NCI-H226 (cell line): ENCODE measurements around the gene KLHL5.
"Not testable (repeated sequence)": the region's sequence is repeated elsewhere in the genome, so short reads cannot be mapped to it uniquely, and the experiment has no call there.

Source experiments
- DNase-seq: peaks from one replicate; pipeline ENCODE4 v3.0.0-alpha.2; 2015

KLHL5 gene, protein sequence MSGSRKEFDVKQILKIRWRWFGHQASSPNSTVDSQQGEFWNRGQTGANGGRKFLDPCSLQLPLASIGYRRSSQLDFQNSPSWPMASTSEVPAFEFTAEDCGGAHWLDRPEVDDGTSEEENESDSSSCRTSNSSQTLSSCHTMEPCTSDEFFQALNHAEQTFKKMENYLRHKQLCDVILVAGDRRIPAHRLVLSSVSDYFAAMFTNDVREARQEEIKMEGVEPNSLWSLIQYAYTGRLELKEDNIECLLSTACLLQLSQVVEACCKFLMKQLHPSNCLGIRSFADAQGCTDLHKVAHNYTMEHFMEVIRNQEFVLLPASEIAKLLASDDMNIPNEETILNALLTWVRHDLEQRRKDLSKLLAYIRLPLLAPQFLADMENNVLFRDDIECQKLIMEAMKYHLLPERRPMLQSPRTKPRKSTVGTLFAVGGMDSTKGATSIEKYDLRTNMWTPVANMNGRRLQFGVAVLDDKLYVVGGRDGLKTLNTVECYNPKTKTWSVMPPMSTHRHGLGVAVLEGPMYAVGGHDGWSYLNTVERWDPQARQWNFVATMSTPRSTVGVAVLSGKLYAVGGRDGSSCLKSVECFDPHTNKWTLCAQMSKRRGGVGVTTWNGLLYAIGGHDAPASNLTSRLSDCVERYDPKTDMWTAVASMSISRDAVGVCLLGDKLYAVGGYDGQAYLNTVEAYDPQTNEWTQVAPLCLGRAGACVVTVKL

DNA sequence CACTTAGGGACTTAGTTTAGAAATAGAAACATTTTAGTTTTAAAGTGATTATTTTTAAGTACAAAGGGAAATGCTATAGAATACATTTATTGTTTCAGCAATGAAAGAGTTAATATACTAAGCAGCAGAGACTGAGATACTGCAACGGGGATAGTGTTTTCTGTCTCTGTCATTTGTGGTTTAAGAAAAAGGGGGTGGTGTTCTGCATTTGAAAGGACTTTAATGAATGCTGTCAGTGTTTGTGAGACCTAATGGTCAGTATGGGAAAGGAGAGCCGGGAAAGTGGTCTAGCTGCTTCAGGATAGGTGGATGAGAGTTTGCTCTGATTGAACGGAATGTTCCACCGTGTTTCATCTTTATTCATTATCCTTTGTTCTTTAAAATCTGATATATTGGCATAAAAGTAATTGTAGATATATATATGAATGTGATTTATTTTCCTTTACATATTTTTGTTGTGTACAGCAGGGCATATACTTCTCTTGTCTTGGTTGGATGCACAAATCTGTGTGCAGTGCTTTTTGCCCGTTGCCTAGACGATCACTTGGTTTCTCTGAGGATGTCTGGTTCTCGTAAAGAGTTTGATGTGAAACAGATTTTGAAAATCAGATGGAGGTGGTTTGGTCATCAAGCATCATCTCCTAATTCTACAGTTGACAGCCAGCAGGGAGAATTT lies at the start of gene KLHL5:
Gene KLHL5, plus strand, starts transcription at position 139 of the 676 bp plus-strand sequence. Its CDS starts 421 bp downstream, at position 560.
- DNase-seq = no peak

DNA sequence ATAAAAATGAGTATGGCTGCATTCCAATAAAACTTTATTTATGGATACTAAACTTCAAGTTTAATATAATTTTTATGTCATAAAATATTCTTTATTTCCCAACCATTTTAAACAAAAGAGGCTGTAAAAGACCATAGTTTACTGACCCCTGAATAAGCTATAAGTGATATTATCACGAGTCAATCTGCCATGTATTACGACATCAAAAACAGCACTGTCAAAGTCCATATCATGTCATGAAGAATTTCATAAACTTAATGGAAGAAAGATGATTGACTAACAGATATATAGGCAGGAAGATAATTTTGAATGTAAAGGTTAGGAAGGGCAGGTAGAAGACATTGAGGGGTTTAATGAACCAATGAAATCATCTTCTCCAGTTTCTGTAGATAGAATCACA lies 48.0 kb upstream of the KLHL5 start:
- DNase-seq = no peak

DNA sequence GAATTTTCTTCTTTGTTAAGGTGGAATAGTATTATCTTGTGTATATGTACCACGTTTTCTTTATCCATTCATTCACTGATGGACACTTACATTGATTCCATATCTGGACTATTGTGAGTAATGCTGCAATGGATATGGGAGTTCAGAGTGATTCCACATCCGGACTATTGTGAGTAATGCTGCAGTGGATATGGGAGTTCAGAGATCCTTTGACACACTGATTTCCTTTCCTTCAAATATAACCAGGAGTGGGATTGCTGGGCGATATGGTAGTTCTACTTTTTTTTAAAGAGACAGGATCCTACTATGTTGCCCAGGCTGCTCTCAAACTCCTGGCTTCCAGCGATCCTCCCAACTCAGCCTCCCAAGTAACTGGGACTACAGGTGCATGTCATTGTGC lies 41.9 kb upstream of the KLHL5 start:
- no peak for DNase-seq

DNA sequence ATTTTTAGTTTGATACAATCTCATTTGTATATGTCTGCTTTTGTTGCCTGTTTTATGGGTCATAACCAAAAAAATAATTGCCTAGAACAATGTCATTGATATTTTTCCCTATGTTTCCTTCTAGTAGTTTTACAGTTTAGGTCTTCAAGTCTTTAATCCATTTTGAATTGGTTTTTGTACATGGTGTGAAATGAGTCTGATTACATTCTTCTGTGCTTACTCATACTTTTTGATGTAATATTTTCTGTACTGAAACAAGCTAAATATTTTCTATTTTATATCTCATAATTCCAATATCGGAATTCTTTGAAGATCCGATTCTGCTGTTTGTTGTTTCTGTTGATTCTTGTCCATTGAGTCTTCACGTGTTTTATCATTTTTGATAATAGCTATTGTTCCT lies 40.4 kb upstream of the KLHL5 start:
- DNase-seq = no peak

DNA sequence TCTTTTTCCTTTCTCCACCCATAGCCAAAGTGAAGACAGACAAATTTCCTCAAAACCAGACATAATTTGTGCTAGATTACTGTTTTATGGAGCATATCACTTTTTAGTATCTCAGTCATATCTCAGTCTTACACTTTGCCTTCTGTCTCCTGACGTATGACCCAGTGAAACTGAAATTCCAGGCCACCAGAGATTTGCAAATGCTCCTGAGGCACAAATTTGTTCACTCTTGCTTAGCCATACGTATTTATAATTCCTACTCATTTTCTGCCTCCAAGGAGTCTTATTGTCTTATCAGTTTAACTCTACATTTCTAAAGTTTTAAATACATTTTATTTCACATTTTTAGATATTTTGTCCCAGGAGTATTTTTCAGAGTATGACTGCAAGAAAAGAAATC lies 39.8 kb upstream of the KLHL5 start:
- DNase-seq = no peak

DNA sequence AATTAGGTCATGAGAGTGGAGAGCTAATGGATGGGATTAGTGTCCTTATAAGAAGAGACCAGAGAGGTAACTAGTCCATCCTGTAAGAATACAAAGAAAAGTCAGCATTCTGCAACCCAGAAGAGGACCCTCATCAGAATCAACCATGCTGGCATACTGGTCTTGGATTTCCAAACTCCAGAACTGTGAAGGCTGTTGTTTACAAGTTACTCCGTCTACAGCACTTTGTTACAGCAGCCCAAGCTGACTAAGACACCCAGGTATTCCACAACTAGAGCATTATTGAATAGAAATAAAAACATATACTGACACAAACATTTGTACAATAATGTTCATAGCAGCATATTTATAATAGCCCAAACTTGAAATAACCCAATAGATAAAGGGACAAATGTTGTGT lies 39.0 kb upstream of the KLHL5 start:
- DNase-seq = no peak

DNA sequence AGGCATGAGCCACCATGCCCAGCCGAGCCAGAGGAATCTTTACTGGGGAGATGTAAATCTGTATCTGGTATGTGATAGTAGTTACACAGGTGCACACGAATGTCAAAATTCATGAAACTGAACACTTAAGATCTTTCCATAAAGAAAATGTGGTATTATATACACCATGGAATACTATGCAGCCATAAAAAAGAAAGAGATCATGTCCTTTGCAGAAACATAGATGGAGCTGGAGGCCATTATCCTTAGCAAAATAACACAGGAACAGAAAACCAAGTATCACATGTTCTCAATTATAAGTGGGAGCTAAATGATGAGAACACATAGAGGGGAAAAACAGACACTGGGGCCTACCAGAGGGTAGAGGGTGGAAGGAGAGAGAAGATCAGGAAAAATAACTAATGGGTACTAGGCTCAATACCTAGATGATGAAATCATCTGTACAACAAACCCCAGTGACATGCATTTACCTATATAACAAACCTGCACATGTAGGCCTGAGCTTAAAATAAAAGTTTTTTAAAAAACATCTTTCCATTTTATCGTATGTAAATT lies 37.6 kb upstream of the KLHL5 start:
- DNase-seq = no peak

DNA sequence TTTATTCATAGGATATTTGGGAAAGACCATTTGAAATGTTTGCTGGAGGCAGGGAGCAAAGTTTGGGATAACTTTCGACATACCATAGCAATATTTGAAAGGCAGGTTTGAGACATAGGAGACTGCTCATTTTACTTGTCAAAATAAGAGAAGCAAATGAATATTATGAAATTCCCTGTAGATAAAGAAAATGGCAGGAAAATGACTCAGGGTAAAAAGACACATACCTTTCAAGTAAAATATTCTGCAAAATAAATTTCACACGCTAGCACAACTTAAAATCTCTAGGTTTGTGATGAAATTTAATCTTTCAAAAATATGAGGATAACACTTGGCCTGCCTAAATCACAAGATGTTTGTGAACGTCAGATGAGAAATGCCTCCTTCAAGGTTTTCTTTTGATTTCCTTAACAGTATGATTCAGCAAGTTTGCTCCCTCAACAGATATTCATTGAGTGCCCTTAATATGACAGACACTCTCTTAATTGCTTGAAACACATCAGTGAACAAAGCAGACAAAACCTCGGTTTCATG lies 36.4 kb upstream of the KLHL5 start:
- peak; percentile 74 for DNase-seq

DNA sequence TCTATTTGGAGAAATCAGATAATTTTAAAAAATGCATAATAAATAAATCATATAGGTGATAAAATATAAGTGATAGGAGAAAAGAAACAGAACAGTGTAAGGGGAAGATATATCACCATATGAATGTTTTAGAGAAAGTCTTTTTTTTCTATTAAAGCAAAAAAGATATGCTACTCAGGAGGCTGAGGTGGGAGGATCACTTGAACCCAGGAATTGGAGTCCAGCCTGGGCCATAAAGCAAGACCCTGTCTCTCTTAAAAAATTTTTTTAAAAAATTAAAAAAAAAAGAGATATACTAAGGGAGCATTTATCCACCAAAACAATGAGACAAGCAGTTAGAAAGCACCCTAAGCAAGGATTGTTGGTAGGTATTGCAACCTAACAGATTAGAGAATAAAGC lies 35.9 kb upstream of the KLHL5 start:
- DNase-seq = no peak

DNA sequence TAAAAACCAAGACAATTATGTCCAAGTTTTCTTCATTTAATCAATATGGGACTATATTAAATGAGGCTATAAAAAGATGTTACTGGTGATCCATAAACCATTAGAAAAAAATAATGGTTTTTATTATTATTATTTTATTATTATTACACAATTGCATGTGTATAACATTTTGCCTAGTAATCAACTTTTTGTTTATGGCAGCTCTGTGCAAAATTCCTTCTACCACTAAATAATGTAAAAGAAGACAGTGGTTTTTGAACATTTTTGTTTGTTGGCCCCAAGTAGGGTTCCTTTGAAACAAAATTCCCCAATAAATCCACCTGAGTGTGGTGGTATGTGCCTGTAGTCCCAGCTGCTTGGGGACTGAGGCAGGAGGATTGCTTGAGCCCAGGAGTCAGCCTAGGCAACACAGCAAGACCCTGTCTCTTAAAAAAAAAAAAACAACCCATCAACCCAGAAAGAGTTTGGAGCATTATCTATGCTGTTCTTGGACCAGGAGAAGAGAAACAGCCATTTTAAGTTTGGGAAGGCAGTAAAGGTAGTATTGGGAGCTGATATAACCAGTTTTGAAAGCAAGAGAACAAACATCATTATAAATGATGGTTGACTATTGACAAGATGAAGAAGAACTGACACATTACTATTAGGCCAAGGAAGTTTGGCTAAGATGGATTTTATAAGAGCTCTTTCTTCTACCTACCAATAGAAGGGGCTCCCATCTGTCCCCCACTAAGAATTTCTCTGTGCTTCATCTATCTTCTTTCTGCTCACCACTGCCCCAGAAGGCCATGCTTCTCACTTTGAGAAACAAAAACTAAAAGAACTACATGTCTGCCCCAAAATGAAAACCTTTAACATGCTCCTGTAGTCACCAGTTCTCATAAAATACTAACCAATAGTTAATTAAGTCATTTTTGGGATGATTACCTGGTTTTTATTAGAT lies 32.0 kb upstream of the KLHL5 start:
- no peak for DNase-seq

DNA sequence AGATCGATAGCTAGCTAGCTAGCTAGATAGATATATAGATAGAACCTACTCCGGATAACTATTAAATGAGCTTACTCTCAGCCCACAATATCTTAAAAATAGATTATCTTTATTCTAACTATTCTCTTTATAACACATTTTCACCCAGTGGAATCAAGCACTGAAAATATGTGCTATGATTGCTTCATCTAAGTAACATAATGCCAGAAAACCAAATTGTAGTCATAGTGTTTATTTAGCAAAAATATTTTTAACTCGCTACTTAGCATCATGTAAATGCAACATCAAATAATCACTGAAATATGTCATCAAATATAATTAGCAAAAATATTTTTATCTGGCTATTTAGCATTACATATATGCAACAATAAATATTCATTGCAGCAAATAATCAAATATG lies 31.3 kb upstream of the KLHL5 start:
- DNase-seq = no peak

DNA sequence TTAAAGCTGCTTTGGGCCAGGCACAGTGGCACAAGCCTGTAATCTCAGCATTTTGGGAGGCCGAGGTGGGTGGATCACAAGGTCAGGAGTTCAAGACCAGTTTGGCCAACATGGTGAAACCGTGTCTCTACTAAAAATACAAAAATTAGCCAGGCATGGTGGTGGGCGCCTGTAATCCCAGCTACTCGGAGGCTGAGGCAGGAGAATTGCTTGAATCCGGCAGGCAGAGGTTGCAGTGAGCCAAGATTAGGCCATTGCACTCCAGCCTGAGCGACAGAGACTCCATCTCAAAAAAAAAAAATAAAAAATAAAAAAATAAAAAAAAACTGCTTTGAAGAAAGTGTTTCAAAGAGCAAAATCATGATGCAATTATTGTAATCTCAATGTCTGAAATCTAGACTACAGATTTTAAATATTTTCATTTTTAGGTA lies 30.4 kb upstream of the KLHL5 start:
- DNase-seq = not testable (repeated sequence)

DNA sequence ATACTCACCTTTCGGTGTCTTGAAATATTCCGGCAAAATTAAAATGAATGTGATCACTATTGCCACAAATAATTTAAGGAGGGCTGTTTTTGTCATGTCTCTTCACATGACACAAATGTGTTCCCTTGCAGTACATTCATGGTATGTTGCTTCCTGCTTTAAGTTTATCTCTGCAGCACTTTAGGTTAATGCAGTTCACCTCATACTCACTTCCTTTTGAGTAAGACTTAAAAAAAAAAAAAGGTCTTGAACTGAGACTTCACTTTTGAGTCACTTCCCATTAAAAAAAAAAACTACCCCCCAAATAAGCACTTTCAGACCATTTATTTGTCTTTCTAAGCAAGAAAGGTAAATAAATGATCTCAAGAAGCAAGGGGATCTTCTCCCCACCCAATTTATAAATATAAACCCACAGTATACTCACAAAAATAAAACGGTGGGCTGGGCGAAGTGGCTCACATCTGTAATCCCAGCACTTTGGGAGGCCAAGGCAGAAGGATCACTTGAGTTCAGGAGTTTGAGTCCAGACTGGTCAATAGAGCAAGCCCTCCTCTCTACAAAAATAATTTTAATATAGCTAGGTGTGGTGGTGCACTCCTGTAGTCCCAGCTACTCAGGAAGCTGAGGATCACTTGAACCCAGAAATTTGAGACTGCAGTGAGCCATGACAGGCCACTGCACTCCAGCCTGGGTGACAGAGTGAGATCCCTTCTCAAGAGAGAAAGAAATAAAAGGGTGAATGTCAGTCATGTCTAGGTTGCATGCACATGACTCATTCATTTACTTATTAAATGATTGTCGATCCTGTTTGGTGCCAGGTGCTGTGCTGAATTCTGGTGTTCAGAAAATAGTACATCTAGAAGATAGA lies 29.6 kb upstream of the KLHL5 start, which contains the start of gene TMEM156:
Gene TMEM156, minus strand, starts transcription at position 192 of the 868 bp plus-strand sequence. Its CDS starts 96 bp downstream, at position 96.
- no peak for DNase-seq

DNA sequence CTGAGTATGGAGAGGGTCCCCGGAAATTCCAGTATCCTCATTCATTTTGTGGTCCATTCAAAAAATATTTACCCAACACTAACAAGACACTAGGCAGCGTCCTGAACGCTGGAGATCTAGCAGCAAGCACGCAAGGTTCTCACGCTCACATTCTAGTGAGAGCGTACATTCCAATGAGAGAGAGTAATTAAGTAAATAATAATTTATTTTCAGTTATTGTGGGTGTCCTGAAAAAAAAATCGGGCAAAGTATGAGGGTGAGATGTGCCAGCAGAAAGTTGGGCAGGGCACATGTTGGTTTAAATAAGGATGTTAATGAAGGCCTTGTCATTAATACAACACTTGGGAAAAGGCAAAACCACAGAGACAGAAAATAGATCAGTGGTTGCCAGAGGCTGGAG lies 25.9 kb upstream of the KLHL5 start:
- no peak for DNase-seq

DNA sequence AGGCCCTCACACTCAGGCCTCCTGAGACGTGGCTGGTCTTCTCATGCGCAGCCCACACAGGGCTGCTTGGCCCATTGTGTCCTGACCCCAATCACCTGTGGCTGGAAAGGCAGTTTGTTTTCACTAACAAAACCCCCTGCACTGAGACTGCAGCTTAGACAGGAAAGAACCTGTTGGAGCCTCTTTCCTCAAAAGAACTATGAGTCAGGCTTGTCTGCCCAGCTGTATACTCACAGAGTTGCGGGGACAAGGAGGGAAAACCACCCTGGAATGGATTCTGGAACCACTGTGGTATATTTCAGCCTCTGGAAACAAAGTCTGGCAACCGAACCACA lies 24.6 kb upstream of the KLHL5 start:
- DNase-seq = no peak

DNA sequence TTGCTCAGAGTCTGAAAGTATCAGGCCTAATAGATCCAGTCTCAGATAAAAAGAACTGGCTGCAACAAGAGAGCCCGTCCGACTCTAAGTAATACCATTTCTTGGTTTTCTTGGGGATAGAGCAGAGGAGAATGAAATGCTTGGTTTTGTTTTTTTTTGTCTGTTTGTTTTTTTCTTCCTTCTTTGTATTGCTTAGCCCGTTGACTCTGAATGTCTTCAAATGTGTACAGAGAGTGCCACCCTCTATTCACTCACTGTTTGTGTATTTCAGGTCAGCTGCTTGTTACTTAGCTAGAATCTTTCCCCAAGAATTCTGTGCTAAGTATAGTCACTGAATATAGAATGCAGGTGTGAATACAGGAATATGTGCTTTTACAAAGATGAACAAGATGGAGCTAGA lies 24.1 kb upstream of the KLHL5 start:
- no peak for DNase-seq

DNA sequence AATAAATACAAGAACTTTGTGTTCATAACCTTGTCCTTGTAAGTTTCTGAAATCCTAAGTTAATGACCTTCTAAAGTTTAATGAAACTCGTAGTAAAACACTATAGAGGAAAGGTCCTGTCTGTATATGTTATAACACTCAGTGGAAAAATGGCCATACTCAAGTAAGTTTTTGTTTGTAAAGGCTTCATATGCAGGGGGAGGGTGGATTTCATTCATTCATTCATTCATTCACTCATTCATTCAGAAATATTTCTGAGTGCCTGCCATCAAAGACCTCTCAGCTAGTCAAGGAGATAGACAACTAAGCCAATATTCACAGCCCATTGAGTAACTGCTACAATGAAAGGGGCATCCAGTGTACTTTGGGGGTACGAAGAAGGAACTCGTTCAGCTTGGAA lies 22.9 kb upstream of the KLHL5 start:
- no peak for DNase-seq

DNA sequence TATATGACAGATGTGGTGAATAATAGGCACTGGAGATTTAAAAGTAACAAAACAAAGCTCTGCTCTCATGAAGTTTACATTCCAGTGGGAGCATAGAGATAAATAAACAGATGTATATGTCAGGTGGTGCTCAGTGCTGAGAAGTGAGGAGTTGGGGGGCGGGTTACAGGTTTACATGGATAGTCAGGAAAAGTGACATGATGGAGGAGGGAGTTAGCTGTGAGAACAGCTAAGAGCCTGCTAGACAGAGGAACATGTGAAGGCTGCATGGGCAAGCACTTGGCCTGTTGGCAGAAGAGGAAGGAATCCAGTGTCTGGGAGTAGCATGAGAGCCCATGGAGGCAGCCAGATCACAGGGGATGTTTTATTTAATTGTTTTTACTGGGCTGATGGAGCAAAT lies 19.7 kb upstream of the KLHL5 start:
- DNase-seq = peak; percentile 3

DNA sequence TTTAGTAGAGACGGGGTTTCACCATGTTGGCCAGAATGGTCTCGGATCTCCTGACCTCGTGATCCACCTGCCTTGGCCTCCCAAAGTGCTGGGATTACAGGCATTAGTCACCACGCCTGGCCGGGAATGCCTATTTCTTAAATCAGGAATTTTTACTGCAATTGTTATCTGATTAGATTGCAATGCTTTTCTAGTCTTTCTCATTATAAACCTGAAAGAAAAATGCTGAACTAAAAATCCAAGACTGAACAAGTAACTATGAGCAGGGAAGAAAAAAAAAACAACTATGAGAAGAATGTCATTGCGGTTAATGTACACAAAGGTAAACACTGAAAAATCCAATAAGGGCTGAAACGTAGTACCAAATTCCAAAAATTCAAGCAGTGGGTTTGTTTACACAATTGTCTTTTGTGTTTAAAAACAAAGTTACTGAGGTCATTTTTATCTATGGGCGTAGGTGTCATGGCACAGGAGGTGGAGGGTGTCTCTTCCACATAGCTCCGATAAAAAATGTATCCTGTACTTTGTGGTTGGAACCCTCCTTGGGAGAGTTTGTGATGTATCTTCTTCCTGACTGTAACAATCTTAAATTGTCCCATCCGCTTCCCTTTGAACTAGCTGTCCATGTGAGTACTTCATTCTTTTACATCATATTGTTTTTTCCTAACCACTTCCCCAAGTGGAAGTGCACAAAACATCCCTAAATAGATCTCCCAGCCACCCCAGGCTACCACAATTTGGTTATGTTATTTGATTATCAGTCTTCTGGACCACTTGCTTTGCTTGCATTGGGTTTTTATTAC lies 18.8 kb upstream of the KLHL5 start:
- peak; percentile 76 for DNase-seq

DNA sequence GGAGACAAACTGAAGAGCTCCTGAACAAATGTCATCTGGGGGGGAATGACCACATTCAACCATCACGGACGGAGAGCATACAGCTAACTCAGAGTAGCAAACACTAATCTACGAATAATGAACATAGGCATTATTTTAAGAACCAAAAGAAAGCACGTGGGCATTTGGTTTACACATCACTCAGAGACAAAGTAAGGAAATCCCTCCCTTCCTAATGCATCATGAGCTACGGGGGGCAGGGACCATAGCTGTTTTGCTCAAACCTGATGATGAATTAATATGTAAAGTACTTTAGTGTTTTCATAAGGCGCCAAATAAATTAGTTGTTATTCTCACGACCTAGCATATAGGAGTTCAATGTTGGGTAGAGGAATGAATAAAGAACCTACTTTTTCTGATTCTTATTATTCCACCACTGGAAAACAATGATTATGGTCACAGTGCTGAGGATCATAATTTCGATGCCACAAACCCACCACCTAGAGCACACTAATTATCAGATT lies 18.1 kb upstream of the KLHL5 start:
- DNase-seq = peak; percentile 44
